Glomerular visceral epithelial cell (primary cell): Measurements from ENCODE around the gene PRSS23.
A peak's percentile ranks its signal among the peaks of the same experiment; 100 is the strongest.
"Not testable (repeated sequence)": the region's sequence is repeated elsewhere in the genome, so short reads cannot be mapped to it uniquely, and the experiment has no call there.

Experiments used
- DNase-seq: peaks from one replicate; pipeline ENCODE4 v3.0.0-alpha.2; 2016; ENCODE audit errors: extremely low spot score

PRSS23 gene, protein sequence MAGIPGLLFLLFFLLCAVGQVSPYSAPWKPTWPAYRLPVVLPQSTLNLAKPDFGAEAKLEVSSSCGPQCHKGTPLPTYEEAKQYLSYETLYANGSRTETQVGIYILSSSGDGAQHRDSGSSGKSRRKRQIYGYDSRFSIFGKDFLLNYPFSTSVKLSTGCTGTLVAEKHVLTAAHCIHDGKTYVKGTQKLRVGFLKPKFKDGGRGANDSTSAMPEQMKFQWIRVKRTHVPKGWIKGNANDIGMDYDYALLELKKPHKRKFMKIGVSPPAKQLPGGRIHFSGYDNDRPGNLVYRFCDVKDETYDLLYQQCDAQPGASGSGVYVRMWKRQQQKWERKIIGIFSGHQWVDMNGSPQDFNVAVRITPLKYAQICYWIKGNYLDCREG

DNA sequence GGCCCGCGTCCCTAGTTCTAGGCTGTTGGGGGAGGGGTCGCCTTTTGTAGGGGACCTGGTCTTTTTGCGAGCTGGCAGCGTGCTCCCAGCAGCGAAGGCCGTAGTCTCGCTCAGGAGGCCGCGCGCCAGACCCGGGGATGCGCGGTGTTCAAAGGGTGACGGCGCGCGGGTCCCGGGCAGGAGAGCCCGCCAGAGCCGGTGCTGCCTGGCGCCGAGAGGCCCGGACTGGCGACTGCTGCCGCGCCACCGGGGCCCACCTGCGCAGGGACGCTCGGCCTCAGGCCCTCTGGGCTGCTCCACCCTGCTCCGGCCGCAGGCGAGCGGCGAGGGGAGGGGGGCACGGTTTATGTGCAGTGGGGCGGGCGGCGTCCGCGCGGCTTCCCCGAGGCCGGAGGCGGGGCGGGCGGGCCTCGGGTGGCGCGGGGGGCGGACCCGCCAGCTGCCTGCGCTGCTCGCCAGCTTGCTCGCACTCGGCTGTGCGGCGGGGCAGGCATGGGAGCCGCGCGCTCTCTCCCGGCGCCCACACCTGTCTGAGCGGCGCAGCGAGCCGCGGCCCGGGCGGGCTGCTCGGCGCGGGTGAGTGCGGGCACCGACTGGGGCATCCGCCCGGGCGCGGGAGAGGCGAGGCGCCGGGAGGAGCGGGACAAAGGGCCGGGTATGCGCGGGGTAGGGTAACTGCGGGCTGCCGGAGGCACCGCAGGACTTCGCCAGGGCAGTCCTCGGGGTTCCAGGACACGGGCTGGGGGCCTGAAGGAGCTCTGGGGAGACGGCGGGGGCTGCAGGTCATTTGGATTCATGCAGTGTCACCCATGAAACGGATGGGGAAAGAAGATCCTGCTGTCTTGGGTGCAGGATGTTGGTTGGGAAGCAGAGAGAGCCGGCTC is at the start of gene PRSS23:
Gene PRSS23, plus strand, starts transcription at position 467 of the 884 bp plus-strand sequence. CDS start 7,102 bp downstream, outside the sequence.
- DNase-seq: peak; percentile 86

DNA sequence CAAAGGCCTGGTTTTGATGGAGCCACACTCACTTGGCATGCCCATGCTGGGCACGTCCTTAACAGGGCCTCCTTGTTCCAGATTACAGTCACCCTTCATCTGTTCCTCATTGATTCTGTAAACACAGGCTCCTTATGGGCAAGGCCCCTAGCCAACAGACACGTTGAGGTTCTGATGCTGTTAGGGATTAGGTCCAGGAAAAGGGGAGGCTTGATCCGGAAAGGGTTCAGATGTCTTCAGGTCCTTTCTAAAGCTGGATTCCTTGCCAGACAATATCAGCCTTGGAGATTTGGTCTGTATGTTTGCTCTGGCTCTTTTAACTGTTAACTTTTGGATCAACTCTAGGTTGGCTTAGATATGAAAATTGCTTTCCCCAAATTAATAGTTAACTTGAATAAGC is 46.9 kb upstream of the PRSS23 start:
- DNase-seq: no peak

DNA sequence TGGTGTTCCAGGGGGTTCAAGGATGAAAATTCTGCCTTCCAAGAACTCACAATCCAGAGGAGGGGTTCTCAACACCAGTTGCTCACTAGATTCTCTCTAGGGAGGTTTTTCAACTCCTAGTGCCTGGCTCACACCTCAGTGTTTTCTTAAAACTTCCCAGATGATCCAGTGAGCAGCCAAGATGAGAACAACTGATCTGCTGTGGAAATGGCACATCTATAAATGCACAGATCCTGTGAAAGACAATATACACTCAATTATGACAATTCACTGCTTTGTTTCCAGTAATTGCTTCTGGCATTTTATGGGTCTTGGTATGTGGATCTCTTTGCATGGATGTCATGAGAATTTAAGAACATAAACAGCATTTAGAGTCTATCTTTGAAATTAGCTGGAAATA is 45.2 kb upstream of the PRSS23 start:
- no peak for DNase-seq

- no peak for DNase-seq
These were observed 42.2 kb upstream of the PRSS23 start for GRCh38 chr11:86758171-86758570.

DNA sequence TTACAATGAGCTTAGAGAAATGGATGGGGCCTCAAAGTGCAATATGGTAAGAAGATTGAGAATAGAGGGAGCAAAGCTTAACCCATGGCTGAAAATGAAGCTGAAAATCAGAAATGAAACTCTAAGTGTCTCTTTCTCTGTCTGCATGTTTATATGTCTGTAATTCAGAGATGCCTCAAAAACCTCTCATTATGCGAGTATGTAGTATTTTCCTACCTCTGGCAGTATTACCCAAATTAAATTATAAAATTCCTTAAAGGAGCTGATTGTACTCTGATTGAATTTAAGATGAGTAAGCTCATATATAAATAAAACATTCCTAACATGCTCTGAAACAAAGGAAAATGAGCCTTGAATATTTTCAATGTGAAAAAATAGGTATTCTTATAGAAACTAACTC is 39.8 kb upstream of the PRSS23 start:
- no peak for DNase-seq

DNA sequence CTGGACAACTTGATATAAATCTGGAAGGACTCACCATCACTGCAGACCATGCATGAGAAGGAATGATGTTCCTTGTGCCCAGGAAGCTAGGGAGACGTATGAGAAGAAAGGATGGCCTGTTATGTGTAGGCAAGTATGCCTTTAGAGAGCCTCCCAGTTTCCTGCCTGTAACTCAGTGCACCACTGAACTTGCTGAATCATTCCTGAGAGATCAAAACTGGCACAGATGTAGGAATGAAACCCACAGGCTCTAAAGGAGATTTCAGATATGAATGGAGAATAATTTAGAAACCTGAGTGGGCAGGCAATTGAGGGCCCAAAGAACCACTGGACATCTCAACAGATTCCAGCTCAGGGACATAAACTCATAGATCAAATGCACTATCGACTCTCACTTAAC is 38.4 kb upstream of the PRSS23 start:
- DNase-seq: no peak

GRCh38 chr11:86765203-86765602 is 35.1 kb upstream of the PRSS23 start:
- DNase-seq: no peak

GRCh38 chr11:86765878-86766277 is 34.5 kb upstream of the PRSS23 start:
- DNase-seq: no peak

GRCh38 chr11:86769219-86769618 is 31.1 kb upstream of the PRSS23 start:
- DNase-seq: no peak

DNA sequence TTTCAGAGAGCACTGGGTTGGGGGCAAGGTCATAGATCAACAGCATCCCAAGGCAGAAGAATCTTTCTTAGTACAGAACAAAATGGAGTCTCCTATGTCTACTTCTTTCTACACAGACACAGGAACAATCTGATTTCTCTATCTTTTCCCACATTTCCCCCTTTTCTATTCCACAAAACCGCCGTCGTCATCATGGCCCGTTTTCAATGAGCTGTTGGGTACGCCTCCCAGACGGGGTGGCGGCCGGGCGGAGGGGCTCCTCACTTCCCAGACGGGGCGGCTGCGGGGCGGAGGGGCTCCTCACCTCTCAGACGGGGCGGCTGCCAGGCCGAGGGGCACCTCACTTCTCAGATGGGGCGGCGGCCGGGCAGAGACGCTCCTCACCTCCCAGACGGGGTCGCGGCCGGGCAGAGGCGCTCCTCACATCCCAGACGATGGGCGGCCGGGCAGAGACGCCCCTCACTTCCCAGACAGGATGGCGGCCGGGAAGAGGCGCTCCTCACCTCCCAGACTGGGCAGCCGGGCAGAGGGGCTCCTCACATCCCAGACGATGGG is 29.8 kb upstream of the PRSS23 start:
- DNase-seq: not testable (repeated sequence)

GRCh38 chr11:86772999-86773398 is 27.3 kb upstream of the PRSS23 start:
- no peak for DNase-seq

- no peak for DNase-seq
These were observed 26.7 kb upstream of the PRSS23 start for GRCh38 chr11:86773513-86774252.

DNA sequence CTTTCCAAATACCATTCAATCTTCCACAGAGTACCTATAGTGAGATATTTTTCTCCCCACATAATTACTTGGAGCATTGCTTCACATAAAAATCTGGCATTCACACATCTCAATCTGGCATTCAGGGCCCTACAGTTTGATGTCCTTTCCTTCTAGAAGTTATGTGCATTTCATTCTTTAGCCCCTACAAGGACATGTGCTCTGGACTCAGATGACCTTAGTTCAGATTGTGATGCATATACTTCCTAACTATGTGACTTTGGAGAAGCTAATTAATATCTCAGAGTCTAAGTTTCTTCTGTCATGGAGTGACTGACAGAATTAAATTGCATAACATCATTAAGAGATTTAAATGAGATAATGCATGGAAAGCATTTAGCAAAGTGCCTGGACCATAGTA is 25.9 kb upstream of the PRSS23 start:
- no peak for DNase-seq

DNA sequence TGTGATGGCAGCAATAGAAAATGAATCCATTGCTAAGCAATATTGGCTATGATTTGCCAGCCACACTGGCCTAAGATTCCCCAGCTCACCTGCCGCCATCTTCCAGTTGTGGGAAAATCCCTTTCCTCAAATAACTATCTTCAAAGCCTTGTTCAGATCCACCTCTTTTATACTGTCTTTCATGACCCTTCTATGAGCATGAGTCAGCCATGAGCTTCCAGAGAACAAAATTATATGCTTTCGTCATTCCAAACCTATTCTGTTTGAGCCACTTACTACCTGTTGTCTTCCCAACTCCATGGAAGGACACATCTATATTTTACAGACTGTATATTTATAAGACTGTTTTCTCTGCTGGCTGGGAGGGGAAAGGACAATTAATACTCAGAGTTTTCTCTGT is 25.0 kb upstream of the PRSS23 start:
- DNase-seq: no peak

GRCh38 chr11:86781546-86781945 is 18.8 kb upstream of the PRSS23 start:
- DNase-seq: no peak

DNA sequence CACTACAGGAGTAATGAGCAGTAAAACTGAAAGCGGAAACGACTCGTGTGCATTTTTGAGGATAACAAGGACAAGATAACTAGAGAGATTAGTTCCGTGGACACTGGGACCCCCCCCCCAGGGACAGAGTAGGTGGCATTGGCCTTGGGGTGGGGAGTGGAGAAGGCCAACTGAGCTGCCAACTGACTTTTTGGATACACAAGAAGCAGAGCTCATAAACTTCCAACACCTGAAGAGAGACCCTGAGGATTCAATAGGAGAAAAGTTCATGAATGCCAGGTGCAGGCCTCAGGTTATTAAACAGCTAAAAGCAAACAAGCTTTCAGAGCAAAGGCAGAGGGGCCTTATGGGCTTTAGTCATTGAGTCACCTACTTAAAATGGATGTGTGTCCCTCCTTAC is 17.6 kb upstream of the PRSS23 start:
- no peak for DNase-seq

DNA sequence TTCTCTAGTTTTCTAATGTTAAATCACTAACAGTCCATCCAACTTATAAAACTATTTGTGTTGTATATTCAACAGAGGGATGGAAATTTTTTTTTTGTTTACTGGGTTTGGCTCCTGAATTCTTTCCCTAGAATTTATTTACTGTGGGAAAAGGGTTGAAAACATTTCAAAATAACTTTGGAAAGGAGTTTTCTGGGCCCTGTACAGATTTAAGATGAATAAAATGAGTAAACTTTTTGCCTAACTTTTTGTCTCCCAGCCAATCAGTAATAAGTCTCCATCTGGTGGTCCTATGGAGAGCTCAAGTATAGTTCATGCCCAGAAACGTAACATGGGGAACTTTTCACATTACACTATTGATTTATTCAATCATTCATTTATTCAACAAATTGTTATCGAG is 16.7 kb upstream of the PRSS23 start:
- DNase-seq: no peak

DNA sequence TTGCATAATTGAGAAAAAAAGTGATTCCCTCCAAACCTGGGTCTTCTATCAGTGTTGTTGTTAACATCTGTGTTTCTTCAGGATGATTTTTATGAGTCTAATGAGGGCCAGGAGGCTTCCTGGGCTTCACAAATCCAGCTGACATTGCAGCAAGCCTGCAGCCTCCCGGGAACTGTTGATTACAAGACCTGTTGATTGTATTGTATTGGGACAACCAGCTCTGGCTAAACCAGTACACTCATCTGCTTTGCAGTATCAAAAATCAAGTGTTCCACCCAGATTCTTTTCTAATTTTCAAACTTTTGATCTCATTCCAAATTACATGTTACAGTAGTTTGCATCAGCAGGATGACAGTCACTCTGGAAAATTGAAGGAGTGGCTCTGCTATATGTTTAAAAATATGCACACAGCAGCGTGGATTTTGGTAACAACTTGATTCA is 16.1 kb upstream of the PRSS23 start:
- no peak for DNase-seq

GRCh38 chr11:86785576-86785975 is 14.8 kb upstream of the PRSS23 start:
- no peak for DNase-seq

GRCh38 chr11:86787018-86787536 is 13.3 kb upstream of the PRSS23 start:
- DNase-seq: no peak

DNA sequence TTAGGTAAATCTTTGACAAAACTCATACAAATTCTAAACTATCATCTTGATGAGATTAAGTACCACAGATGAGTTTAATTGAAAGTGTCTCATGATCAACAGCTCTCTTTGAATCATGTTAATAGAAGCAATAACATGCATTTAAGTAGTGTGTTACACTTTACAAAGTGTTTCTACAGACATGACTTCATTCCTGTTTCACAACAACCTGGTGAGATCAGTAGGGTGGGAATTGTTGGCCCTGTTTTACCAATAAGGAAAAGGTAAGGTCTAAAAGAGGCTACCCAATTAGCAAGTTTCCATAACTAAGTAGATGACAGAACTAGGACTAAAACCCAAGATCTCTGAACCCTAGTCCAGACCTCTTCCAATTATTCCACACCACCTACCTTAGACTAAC is 12.7 kb upstream of the PRSS23 start:
- DNase-seq: no peak
